Stimulated activated CD8-positive, alpha-beta memory T cell treated with anti-CD3 and anti-CD28 coated beads, Interleukin-15, amount 100 ng/mL, for 48 hours (primary cell): ENCODE results near the gene TCP11.

Experiments used
- DNase-seq, 2 donors: peaks; one replicate each; pipeline ENCODE4 v3.0.0-alpha.2; 2020; ENCODE audit warnings: low read depth in 2 of 2

TCP11 gene

GRCh38 chr6:35092362-35093117, 48.6 kb downstream of the TCP11 start:
- DNase-seq = no peak

- no peak for DNase-seq
Observed at GRCh38 chr6:35091346-35092083, 49.6 kb downstream of the TCP11 start.

- DNase-seq = no peak
Observed at GRCh38 chr6:35090734-35091133, 50.4 kb downstream of the TCP11 start.

GRCh38 chr6:35089935-35090505, 51.1 kb downstream of the TCP11 start:
- no peak for DNase-seq

- DNase-seq = no peak
Observed at GRCh38 chr6:35089216-35089934, 51.8 kb downstream of the TCP11 start.

- no peak for DNase-seq
Observed at GRCh38 chr6:35088281-35089215, 52.6 kb downstream of the TCP11 start.

GRCh38 chr6:35087361-35088280, 53.5 kb downstream of the TCP11 start:
- DNase-seq = no peak

- DNase-seq = no peak
Observed at GRCh38 chr6:35086636-35087360, 54.3 kb downstream of the TCP11 start.

GRCh38 chr6:35086282-35086632, 54.9 kb downstream of the TCP11 start:
- DNase-seq = no peak

GRCh38 chr6:35085359-35086281, 55.5 kb downstream of the TCP11 start:
- DNase-seq = no peak

- no peak for DNase-seq
Observed at GRCh38 chr6:35084511-35085203, 56.5 kb downstream of the TCP11 start.

- no peak for DNase-seq
Observed at GRCh38 chr6:35084041-35084491, 57.1 kb downstream of the TCP11 start.

GRCh38 chr6:35083507-35083906, 57.6 kb downstream of the TCP11 start:
- DNase-seq = no peak

GRCh38 chr6:35082733-35083403, 58.3 kb downstream of the TCP11 start:
- DNase-seq = no peak

- no peak for DNase-seq
Observed at GRCh38 chr6:35082046-35082732, 59.0 kb downstream of the TCP11 start.

- no peak for DNase-seq
Observed at GRCh38 chr6:35081426-35081851, 59.7 kb downstream of the TCP11 start.
